IPS-18c (cell line): ENCODE measurements around the gene COQ9.

Source experiments
- H3K4me3 ChIP-seq: 2 replicates; pipeline ENCODE4 v1.7.0; 2013; ENCODE audit warnings: low read depth, mild to moderate bottlenecking, low read length, moderate library complexity; ENCODE audit not compliant: insufficient read depth
- H3K9me3 ChIP-seq: one replicate; pipeline ENCODE4 v1.6.1; 2013; ENCODE audit warnings: mild to moderate bottlenecking, low read length, moderate library complexity; ENCODE audit not compliant: control insufficient read depth, insufficient read depth

Gene COQ9

GRCh38 chr16:57478396-57479204 lies 31.3 kb downstream of the COQ9 start:
- Histone ChIP-seq H3K9me3 (no peaks in the 10 kb centered on the region), H3K4me3 (peak overlapping the region; percentile 43; the same call in 1 of the 2 replicates)

GRCh38 chr16:57479205-57479975 lies 32.1 kb downstream of the COQ9 start:
- Histone ChIP-seq H3K4me3 (peak overlapping the region; percentile 43), H3K9me3 (no peaks in the 10 kb centered on the region)

GRCh38 chr16:57479976-57480753 lies 32.9 kb downstream of the COQ9 start:
- Histone ChIP-seq H3K9me3 (no peaks in the 10 kb centered on the region), H3K4me3 (peak overlapping the region; percentile 43; the same call in 1 of the 2 replicates)

- no peaks in the 10 kb centered on the region for H3K9me3 ChIP-seq
- no peak overlapping the region for H3K4me3 ChIP-seq
Observed at GRCh38 chr16:57480754-57481230, 33.5 kb downstream of the COQ9 start.

- no peak overlapping the region for H3K4me3 ChIP-seq
- no peaks in the 10 kb centered on the region for H3K9me3 ChIP-seq
Observed at GRCh38 chr16:57481421-57481820, 34.1 kb downstream of the COQ9 start.

GRCh38 chr16:57482845-57483545 lies 35.7 kb downstream of the COQ9 start:
- no peak overlapping the region; the same call in 1 of the 2 replicates for H3K4me3 ChIP-seq

GRCh38 chr16:57483725-57484514 lies 36.6 kb downstream of the COQ9 start:
- Histone ChIP-seq H3K4me3 (no peak overlapping the region), H3K9me3 (peaks cover 4% of the 10 kb centered on the region)

More at GRCh38 chr16:57482845-57483545, 35.7 kb downstream of the COQ9 start:
- H3K9me3 ChIP-seq: no peaks in the 10 kb centered on the region

GRCh38 chr16:57484515-57485005 lies 37.3 kb downstream of the COQ9 start:
- Histone ChIP-seq H3K9me3 (peaks cover 6% of the 10 kb centered on the region), H3K4me3 (no peak overlapping the region)

GRCh38 chr16:57485091-57485915 lies 38.0 kb downstream of the COQ9 start:
- Histone ChIP-seq H3K4me3 (peak overlapping the region; percentile 74), H3K9me3 (peaks cover 6% of the 10 kb centered on the region)

GRCh38 chr16:57485916-57486857 lies 38.9 kb downstream of the COQ9 start, which contains the start of gene DOK4:
DOK4 (minus strand) TSS chr16:57486493; CDS start chr16:57479507, 6,986 bp downstream.
- H3K4me3 ChIP-seq: peak within 1 kb of the TSS; percentile 74
- H3K9me3 ChIP-seq: peaks cover 6% of the 10 kb centered on the region

GRCh38 chr16:57486858-57487834 lies 39.9 kb downstream of the COQ9 start:
- Histone ChIP-seq H3K9me3 (peaks cover 6% of the 10 kb centered on the region), H3K4me3 (peak overlapping the region; percentile 36)

GRCh38 chr16:57489229-57489628 lies 42.0 kb downstream of the COQ9 start:
- H3K9me3 ChIP-seq: peaks cover 6% of the 10 kb centered on the region
- H3K4me3 ChIP-seq: no peak overlapping the region

- Histone ChIP-seq H3K4me3 (no peak overlapping the region), H3K9me3 (peaks cover 3% of the 10 kb centered on the region)
Observed at GRCh38 chr16:57493767-57494166, 46.5 kb downstream of the COQ9 start.
